Left renal pelvis (tissue), 4 donors: Measurements from ENCODE around the gene BEAN1. TPM values are rescaled to one million over a fixed set of nuclear protein-coding genes. Genes with fewer than 3 reads are reported as not detected.

Experiments
- polyA plus RNA-seq, 4 donors: library from polyadenylated mRNA; unstranded; fragments of 120-200 nt; gene quantifications; one replicate each; pipeline ENCODE4 v1.2.1, GENCODE V29; 2013; ENCODE audit not compliant: insufficient read length in 4 of 4

The BEAN1 gene
- polyA plus RNA-seq, 4 donors = 0.66 to 2.9 (median 1.5) TPM

Other genes with a start within 250 kb of the BEAN1 start
- gene CDH5, start 60.6 kb upstream of the BEAN1 start, polyA plus RNA-seq = 10 to 100 TPM; 49.6 to 65.2 (median 60.1) TPM
- gene TK2, start 122.8 kb downstream of the BEAN1 start, polyA plus RNA-seq = 10 to 100 TPM; 31.7 to 44.6 (median 35.2) TPM
- gene CKLF, start 125.3 kb downstream of the BEAN1 start, polyA plus RNA-seq = 10 to 100 TPM; 34.0 to 44.3 (median 39.7) TPM
- 1 to 10 TPM; 5.2 to 9.8 (median 6.7) TPM for gene CMTM1, start 139.1 kb downstream of the BEAN1 start, polyA plus RNA-seq
- 1 to 10 TPM in 1 of 4 donors, under 1 TPM in 3; 0.42 to 1.0 (median 0.68) TPM for gene CMTM2, start 152.2 kb downstream of the BEAN1 start, polyA plus RNA-seq
- 10 to 100 TPM; 61.2 to 84.7 (median 70.0) TPM for gene CMTM3, start 177.4 kb downstream of the BEAN1 start, polyA plus RNA-seq